Measurements from ENCODE around the gene FKBP5. TPM values are rescaled to one million over a fixed set of nuclear protein-coding genes. Genes with fewer than 3 reads are reported as not detected.

The FKBP5 gene
- total and polyA plus RNA-seq, 2 experiments from 2014 or later, result 73.6 to 254 TPM

GRCh38 chr6:35629876-35630378, 58.8 kb downstream of the FKBP5 start:
- H3K4me3 ChIP-seq, result no peak overlapping the region
- DNase-seq (ENCODE audit: low spot score), result no peak
- WGBS (ENCODE audit: low lambda C conversion rate, missing lambda C conversion rate), result 98% methylated on average over 7 of the region's 7 CpGs
- no peak overlapping the region for H3K27ac ChIP-seq
- H2AFZ ChIP-seq, result no peak overlapping the region
- no peaks in the 10 kb centered on the region for H3K4me1 ChIP-seq (ENCODE audit: insufficient read depth)
- H3K79me2 ChIP-seq, result no peaks in the 10 kb centered on the region
- TF ChIP-seq EZH2phosphoT487 (IDR thresholded peaks at IDR 0.05; ENCODE audit: low read depth, severe bottlenecking, unreplicated experiment) (no peak), CTCF (IDR thresholded peaks at IDR 0.05; ENCODE audit: poor library complexity) (no peak), EZH2 (IDR thresholded peaks at IDR 0.05; ENCODE audit: borderline replicate concordance) (no peak)
- H3K9me2 ChIP-seq (replicated peaks; ENCODE audit: insufficient read depth), result no peaks in the 10 kb centered on the region
- no peaks in the 10 kb centered on the region for H3K36me3 ChIP-seq (replicated peaks; ENCODE audit: insufficient read depth, low read depth)
- H3K4me2 ChIP-seq, result no peak overlapping the region
- H3K27me3 ChIP-seq, result no peaks in the 10 kb centered on the region
- H3K9me3 ChIP-seq (ENCODE audit: low read depth), result no peaks in the 10 kb centered on the region
- H4K20me1 ChIP-seq (ENCODE audit: insufficient read depth, poor library complexity, severe bottlenecking), result no peaks in the 10 kb centered on the region

DNA sequence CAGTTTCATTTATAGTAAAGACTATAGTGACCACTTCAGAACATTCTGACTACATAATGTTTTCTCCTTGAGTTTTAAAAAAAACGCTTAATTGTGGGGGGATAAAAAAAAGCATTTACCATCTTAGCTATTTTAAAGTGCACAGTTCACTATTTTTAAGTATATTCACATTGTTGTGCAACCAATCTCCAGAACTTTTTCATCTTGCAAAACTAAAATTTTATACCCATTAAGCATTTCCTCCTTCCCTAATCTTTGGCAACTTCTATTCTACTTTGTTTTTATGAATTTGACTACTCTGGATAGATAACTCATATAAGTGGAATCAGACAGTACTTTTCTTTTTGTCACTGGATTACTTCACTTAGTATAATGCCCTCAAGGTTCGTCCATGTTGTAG, 62.3 kb downstream of the FKBP5 start:
- no peak for DNase-seq (ENCODE audit: low spot score)
- 73% methylated on average over 2 of the region's 2 CpGs for WGBS (ENCODE audit: low lambda C conversion rate, missing lambda C conversion rate)
- H3K4me2 ChIP-seq, result no peak overlapping the region

DNA sequence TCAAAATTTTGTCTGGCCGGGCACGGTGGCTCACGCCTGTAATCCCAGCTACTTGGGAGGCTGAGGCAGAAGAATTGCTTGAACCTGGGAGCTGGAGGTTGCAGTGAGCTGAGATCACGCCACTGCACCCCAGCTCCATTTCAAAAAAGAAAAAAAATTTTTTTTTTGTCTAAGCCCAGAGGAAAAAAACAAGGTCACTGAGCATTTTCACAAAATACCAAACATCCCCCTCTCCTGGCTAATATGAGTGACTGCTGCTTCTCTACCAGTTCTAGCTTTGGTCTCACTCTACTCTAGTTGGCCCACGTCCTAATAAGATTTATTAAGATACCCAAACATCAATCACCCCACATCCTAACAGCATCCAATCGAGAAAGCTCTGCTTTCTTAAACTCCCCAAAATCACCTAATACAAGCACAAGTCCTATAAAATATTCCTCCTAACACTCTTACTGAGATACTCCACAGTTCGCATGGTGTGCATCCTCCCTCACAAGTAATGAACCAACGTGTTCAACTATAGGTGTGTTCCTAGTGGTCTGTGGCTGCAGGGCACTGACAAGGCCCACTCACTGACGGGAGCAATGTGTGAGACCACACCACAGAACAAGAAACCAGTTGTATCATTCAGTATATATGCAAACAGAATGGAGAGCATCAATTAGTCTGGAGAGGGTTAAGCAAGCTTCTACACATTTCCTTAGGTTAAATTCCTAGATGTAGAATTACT, 64.2 kb downstream of the FKBP5 start:
- no peak overlapping the region for H3K4me2 ChIP-seq
- WGBS (ENCODE audit: low lambda C conversion rate, missing lambda C conversion rate), result 93% methylated on average over 9 of the region's 9 CpGs
- H3K27ac ChIP-seq, result no peak overlapping the region
- H3K79me2 ChIP-seq, result no peaks in the 10 kb centered on the region
- H2AFZ ChIP-seq, result no peak overlapping the region
- DNase-seq (ENCODE audit: low spot score), result no peak
- H3K4me3 ChIP-seq, result no peak overlapping the region
- H3K36me3 ChIP-seq (replicated peaks; ENCODE audit: insufficient read depth, low read depth), result no peaks in the 10 kb centered on the region
- H3K4me1 ChIP-seq (ENCODE audit: insufficient read depth), result no peaks in the 10 kb centered on the region
- TF ChIP-seq EZH2phosphoT487 (IDR thresholded peaks at IDR 0.05; ENCODE audit: low read depth, severe bottlenecking, unreplicated experiment) (no peak), CTCF (IDR thresholded peaks at IDR 0.05; ENCODE audit: poor library complexity) (no peak), EZH2 (IDR thresholded peaks at IDR 0.05; ENCODE audit: borderline replicate concordance) (no peak)
- no peaks in the 10 kb centered on the region for H3K9me2 ChIP-seq (replicated peaks; ENCODE audit: insufficient read depth)
- no peaks in the 10 kb centered on the region for H4K20me1 ChIP-seq (ENCODE audit: insufficient read depth, poor library complexity, severe bottlenecking)
- no peaks in the 10 kb centered on the region for H3K9me3 ChIP-seq (ENCODE audit: low read depth)
- no peaks in the 10 kb centered on the region for H3K27me3 ChIP-seq

More for the DNA sequence above, 62.3 kb downstream of the FKBP5 start:
- Histone ChIP-seq H3K9me2 (replicated peaks; ENCODE audit: insufficient read depth) (no peaks in the 10 kb centered on the region), H4K20me1 (ENCODE audit: insufficient read depth, poor library complexity, severe bottlenecking) (no peaks in the 10 kb centered on the region), H3K4me1 (ENCODE audit: insufficient read depth) (no peaks in the 10 kb centered on the region), H3K27ac (no peak overlapping the region), H3K36me3 (replicated peaks; ENCODE audit: insufficient read depth, low read depth) (no peaks in the 10 kb centered on the region), H3K9me3 (ENCODE audit: low read depth) (no peaks in the 10 kb centered on the region), H3K27me3 (no peaks in the 10 kb centered on the region), H3K79me2 (no peaks in the 10 kb centered on the region), H3K4me3 (no peak overlapping the region), H2AFZ (no peak overlapping the region)
- TF ChIP-seq EZH2phosphoT487 (IDR thresholded peaks at IDR 0.05; ENCODE audit: low read depth, severe bottlenecking, unreplicated experiment) (no peak), CTCF (IDR thresholded peaks at IDR 0.05; ENCODE audit: poor library complexity) (no peak)
